NB4 (cell line): Measurements from ENCODE around the gene SRC.

ENCODE experiments used
- DNase-seq: peaks from one replicate; pipeline ENCODE4 v3.0.0; 2010; ENCODE audit warnings: low read depth
- H3K4me3 ChIP-seq: one replicate; pipeline ENCODE4 v1.5.1; 2011; ENCODE audit warnings: mild to moderate bottlenecking, low read depth, low read length, moderate library complexity
- MYC ChIP-seq: IDR thresholded peaks from 2 replicates; pipeline ENCODE4 v1.6.1; 2011; ENCODE audit warnings: low read depth, low read length
- POLR2A ChIP-seq: IDR thresholded peaks from 2 replicates; pipeline ENCODE4 v1.6.1; 2011; ENCODE audit warnings: mild to moderate bottlenecking; ENCODE audit not compliant: insufficient read length; ENCODE audit errors: extremely low read depth
- TF ChIP-seq, protein P1 (sequence below): IDR thresholded peaks from 2 replicates; pipeline ENCODE4 v1.6.1; 2011; ENCODE audit warnings: low read depth, low read length
- TF ChIP-seq, protein P2 (sequence below): IDR thresholded peaks from one replicate; pipeline ENCODE4 v1.5.1; 2012; ENCODE audit warnings: low read depth, low read length

The SRC gene

GRCh38 chr20:37308086-37309050 lies 37.6 kb upstream of the SRC start:
- no peak for DNase-seq
- no peak for TF ChIP-seq POLR2A
- no peak for TF ChIP-seq MYC

GRCh38 chr20:37309290-37309689 lies 36.6 kb upstream of the SRC start:
- H3K4me3 ChIP-seq: no peak overlapping the region
- DNase-seq: no peak
- TF ChIP-seq POLR2A (no peak), MYC (no peak)
- TF ChIP-seq, protein P1, sequence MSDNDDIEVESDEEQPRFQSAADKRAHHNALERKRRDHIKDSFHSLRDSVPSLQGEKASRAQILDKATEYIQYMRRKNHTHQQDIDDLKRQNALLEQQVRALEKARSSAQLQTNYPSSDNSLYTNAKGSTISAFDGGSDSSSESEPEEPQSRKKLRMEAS: no peak
- TF ChIP-seq, protein P2, sequence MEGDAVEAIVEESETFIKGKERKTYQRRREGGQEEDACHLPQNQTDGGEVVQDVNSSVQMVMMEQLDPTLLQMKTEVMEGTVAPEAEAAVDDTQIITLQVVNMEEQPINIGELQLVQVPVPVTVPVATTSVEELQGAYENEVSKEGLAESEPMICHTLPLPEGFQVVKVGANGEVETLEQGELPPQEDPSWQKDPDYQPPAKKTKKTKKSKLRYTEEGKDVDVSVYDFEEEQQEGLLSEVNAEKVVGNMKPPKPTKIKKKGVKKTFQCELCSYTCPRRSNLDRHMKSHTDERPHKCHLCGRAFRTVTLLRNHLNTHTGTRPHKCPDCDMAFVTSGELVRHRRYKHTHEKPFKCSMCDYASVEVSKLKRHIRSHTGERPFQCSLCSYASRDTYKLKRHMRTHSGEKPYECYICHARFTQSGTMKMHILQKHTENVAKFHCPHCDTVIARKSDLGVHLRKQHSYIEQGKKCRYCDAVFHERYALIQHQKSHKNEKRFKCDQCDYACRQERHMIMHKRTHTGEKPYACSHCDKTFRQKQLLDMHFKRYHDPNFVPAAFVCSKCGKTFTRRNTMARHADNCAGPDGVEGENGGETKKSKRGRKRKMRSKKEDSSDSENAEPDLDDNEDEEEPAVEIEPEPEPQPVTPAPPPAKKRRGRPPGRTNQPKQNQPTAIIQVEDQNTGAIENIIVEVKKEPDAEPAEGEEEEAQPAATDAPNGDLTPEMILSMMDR: no peak

More at GRCh38 chr20:37308086-37309050, 37.6 kb upstream of the SRC start:
- no peak overlapping the region for H3K4me3 ChIP-seq

DNA sequence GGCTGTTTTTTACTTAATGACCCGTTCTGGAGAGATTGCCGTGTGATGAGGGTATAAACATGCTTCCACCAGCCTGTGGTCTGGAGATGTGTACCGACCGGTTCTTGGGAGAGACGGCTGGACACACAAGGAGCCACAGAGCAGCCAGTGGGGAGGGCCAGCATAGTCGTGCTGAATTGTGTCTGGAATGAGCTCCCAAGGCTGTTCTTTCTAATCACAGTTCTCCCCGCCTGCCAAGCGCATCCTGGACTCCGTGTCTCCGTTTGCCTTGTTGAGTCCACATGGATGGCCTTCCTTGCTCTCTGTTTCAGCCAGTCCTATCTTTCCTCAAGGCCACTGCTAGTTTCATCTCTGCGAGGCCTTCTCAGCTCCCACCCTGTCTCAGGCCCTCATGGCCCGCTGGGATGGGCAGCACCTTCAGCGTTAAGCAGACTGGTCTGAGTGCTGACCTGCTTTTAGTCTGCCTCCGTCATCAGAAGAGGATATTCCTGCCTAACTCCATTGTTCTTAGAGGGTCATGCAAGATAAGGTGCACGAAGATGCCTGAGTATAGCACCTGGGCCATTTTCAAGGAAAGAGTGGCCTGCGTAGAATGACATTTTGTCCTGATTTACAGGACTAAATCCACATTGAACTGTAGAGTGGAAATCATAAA lies 35.9 kb upstream of the SRC start:
- H3K4me3 ChIP-seq: no peak overlapping the region
- TF ChIP-seq POLR2A (no peak), MYC (no peak)
- TF ChIP-seq, protein P2: no peak
- TF ChIP-seq, protein P1: no peak

GRCh38 chr20:37310951-37311350 lies 35.0 kb upstream of the SRC start:
- H3K4me3 ChIP-seq: no peak overlapping the region
- DNase-seq: no peak
- TF ChIP-seq POLR2A: no peak
- TF ChIP-seq, protein P2: no peak
- no peak for TF ChIP-seq MYC
- TF ChIP-seq, protein P1: no peak

More for the DNA sequence above, 35.9 kb upstream of the SRC start:
- DNase-seq: no peak

DNA sequence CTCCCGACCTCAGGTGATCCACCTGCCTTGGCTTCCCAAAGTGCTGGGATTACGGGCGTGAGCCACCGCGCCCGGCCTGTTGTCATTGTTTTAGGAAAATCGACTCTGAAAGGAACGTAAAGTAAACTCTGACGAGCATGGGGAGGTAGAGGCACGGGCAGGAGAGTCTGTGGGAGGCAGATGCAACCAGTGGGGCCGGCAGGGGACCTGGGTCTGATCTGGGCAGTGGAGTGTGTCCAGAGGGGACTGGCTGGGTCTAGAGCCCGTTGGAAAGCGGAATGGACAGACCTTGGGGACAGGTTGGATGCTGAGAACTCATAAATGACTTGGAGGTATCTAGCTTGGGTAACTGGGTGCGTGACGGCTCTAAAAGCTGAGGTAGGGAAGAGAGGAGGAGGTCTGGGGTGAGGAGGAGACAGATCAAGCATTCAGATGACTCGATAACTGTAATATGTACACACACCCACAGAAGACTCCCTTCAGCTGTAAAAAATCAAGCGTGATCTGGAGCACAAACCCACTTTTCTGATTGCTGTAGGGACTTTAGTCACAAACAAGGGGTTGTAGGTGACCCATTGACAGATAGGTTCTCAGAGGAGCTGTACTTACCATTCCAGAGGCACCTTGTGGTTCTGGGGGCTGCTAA lies 34.1 kb upstream of the SRC start:
- DNase-seq: no peak
- TF ChIP-seq, protein P2: no peak
- TF ChIP-seq, protein P1: no peak
- H3K4me3 ChIP-seq: no peak overlapping the region

- H3K4me3 ChIP-seq: no peak overlapping the region
- no peak for DNase-seq
- no peak for TF ChIP-seq POLR2A
- no peak for TF ChIP-seq MYC
- TF ChIP-seq, protein P1: no peak
- TF ChIP-seq, protein P2: no peak
Measured at GRCh38 chr20:37313546-37314091, 32.3 kb upstream of the SRC start.
